CD14-positive monocyte (primary cell): Measurements from ENCODE around the gene KLK14. TPM values are rescaled to one million over a fixed set of nuclear protein-coding genes. Genes with fewer than 3 reads are reported as not detected.

Experiments
- DNase-seq, 3 donors: peaks; one replicate each; pipeline ENCODE4 v3.0.0-alpha.2; 2011 to 2022
- H2AFZ ChIP-seq: 2 replicates; pipeline ENCODE4 v1.6.0; 2012; ENCODE audit warnings: mild to moderate bottlenecking, low read depth, low read length, inconsistent platforms; ENCODE audit not compliant: insufficient read depth, poor library complexity, severe bottlenecking
- H3K27ac ChIP-seq, 2 donors: 1 replicate in 1 of 2; 2 replicates in 1 of 2; pipeline ENCODE4 v1.5.1; 2012 to 2013; ENCODE audit warnings: low read length in 2 of 2, control low read depth in 1 of 2, inconsistent platforms in 1 of 2, low read depth in 1 of 2, mild to moderate bottlenecking in 1 of 2
- H3K27me3 ChIP-seq, 2 donors: one replicate each; pipeline versions ENCODE4 v1.6.0 to v1.6.1; 2011 to 2013; ENCODE audit warnings: low read length in 2 of 2; ENCODE audit not compliant: control insufficient read depth in 2 of 2, insufficient read depth in 2 of 2
- H3K36me3 ChIP-seq, 2 donors: replicated peaks in 1 of 2; 1 replicate in 1 of 2; 2 replicates in 1 of 2; pipeline versions ENCODE4 v1.5.1 to v1.6.1; 2012 to 2013; ENCODE audit warnings: low read length in 2 of 2, control low read depth in 1 of 2, inconsistent platforms in 1 of 2, mild to moderate bottlenecking in 1 of 2; ENCODE audit not compliant: insufficient read depth in 2 of 2, control insufficient read depth in 1 of 2
- H3K4me1 ChIP-seq, 2 donors: 1 replicate in 1 of 2; 2 replicates in 1 of 2; pipeline versions ENCODE4 v1.5.1 to v1.6.1; 2012 to 2013; ENCODE audit warnings: low read length in 2 of 2, control low read depth in 1 of 2, inconsistent platforms in 1 of 2, mild to moderate bottlenecking in 1 of 2, moderate library complexity in 1 of 2; ENCODE audit not compliant: insufficient read depth in 2 of 2, control insufficient read depth in 1 of 2
- H3K4me2 ChIP-seq: replicated peaks from 2 replicates; pipeline ENCODE3; 2012; ENCODE audit warnings: low read length, moderate library complexity, mild to moderate bottlenecking; ENCODE audit not compliant: poor library complexity, severe bottlenecking; ENCODE audit errors: extremely low read depth
- H3K4me3 ChIP-seq, 3 experiments: fragments of 200-600 bp in 1 of 3; sonication (generic) in 1 of 3; replicated peaks in 1 of 3; 1 replicate in 2 of 3; 2 replicates in 1 of 3; pipeline ENCODE4 v1.5.1; 2011 to 2013; ENCODE audit warnings: low read length in 3 of 3, mild to moderate bottlenecking in 3 of 3, control low read depth in 2 of 3, low read depth in 2 of 3, inconsistent platforms in 1 of 3, moderate library complexity in 1 of 3
- H3K79me2 ChIP-seq: 2 replicates; pipeline ENCODE4 v1.6.0; 2012; ENCODE audit warnings: mild to moderate bottlenecking, control low read depth, inconsistent platforms, low read length, moderate library complexity; ENCODE audit not compliant: insufficient read depth
- H3K9ac ChIP-seq: 2 replicates; pipeline ENCODE4 v1.6.0; 2017; ENCODE audit warnings: low read length, mild to moderate bottlenecking; ENCODE audit not compliant: insufficient read depth, poor library complexity, severe bottlenecking
- H3K9me3 ChIP-seq, 2 donors: replicated peaks in 1 of 2; 1 replicate in 1 of 2; 2 replicates in 1 of 2; pipeline versions ENCODE4 v1.5.1 to v1.6.1; 2012 to 2013; ENCODE audit warnings: low read length in 2 of 2, control low read depth in 1 of 2; ENCODE audit not compliant: control insufficient read depth in 1 of 2, insufficient read depth in 1 of 2
- H4K20me1 ChIP-seq: 2 replicates; pipeline ENCODE4 v1.6.0; 2012; ENCODE audit warnings: mild to moderate bottlenecking, low read length, control low read depth, moderate library complexity; ENCODE audit not compliant: insufficient read depth
- H3K27ac Mint-ChIP-seq, 7 donors: one replicate each; pipeline ENCODE4 v1.8.0; 2020; ENCODE audit warnings: mild to moderate bottlenecking in 7 of 7, mixed read lengths in 7 of 7, moderate library complexity in 6 of 7, inconsistent platforms in 2 of 7
- H3K27me3 Mint-ChIP-seq, 3 donors: one replicate each; pipeline ENCODE4 v1.8.0; 2021 to 2022; ENCODE audit warnings: low read depth in 3 of 3, mild to moderate bottlenecking in 3 of 3, mixed read lengths in 3 of 3, moderate library complexity in 3 of 3, inconsistent platforms in 1 of 3
- H3K36me3 Mint-ChIP-seq, 2 donors: one replicate each; pipeline ENCODE4 v1.8.0; 2020; ENCODE audit warnings: mixed read lengths in 2 of 2, inconsistent platforms in 1 of 2, mild to moderate bottlenecking in 1 of 2
- H3K4me1 Mint-ChIP-seq: one replicate; pipeline ENCODE4 v1.8.0; 2020; ENCODE audit warnings: mild to moderate bottlenecking, mixed read lengths
- H3K4me3 Mint-ChIP-seq, 2 donors: one replicate each; pipeline ENCODE4 v1.8.0; 2020; ENCODE audit warnings: mild to moderate bottlenecking in 2 of 2, mixed read lengths in 2 of 2, moderate library complexity in 1 of 2
- H3K9me3 Mint-ChIP-seq, 7 donors: one replicate each; pipeline ENCODE4 v1.8.0; 2020 to 2022; ENCODE audit warnings: mixed read lengths in 7 of 7, mild to moderate bottlenecking in 6 of 7, moderate library complexity in 6 of 7, inconsistent platforms in 2 of 7
- WGBS: methylation state at CpG from one replicate; pipeline ENCODE4 v1.1.5; 2013; ENCODE audit warnings: missing lambda C conversion rate; ENCODE audit not compliant: insufficient coverage; 5-methylcytosine and 5-hydroxymethylcytosine counted together
- intact Hi-C, 2 donors: fragments of 100-400 bp; cut with micrococcal nuclease; formaldehyde crosslinking; loops; one replicate each; pipeline versions ENCODE4 v1.15.0 to v1.15.1; 2023
- polyA plus RNA-seq, 3 donors: library from polyadenylated mRNA; depleted of rRNA in 1 of 3; unstranded in 2 of 3; stranded (reverse) in 1 of 3; fragments of 300-500 nt in 2 of 3; fragments of >200 nt in 1 of 3; fragmentation: Illumina TruSeq in 2 of 3; gene quantifications; 1 replicate in 2 of 3; 2 replicates in 1 of 3; pipeline ENCODE4 v1.2.3, GENCODE V29; 2012 to 2021
- TF ChIP-seq, protein P1 (sequence below): fragments of 200-600 bp; IDR thresholded peaks from one replicate; pipeline ENCODE4 v1.8.0; 2022; ENCODE audit warnings: antibody characterized with exemption, mild to moderate bottlenecking

KLK14 gene
- polyA plus RNA-seq, 3 donors: 0.29 TPM; not detected in 2

DNA sequence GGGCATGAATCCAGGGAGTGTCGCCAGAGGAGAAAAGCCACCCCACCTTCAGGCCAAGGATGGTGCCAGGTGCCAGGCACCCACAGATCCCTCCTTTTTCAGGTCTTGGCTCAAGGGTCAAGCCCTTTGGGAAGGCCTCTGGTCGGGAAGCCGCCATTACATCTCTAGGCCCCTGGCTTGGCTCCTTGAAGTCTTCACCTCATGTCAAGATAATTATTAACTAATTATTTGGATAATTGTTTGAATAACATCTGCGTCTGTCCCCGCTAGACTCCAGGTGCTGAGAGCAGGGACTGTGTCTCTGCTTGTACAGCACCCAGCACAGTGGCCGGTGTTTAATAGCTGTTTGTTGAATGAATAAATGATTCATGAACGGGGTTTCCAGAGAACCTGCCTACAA is 19.0 kb downstream of the KLK14 start:
- WGBS: 79% methylated on average over 3 of the region's 7 CpGs
- H3K9ac ChIP-seq: no peak overlapping the region
- Mint-ChIP-seq H3K4me3 (peak overlapping the region in 1 of 2 donors; percentile 61), H3K9me3 (peaks cover 2 to 14% (median 7%) of the 10 kb centered on the region in 7 donors), H3K27me3 (peaks cover 45 to 60% (median 46%) of the 10 kb centered on the region in 3 donors), H3K4me1 (peaks cover 2% of the 10 kb centered on the region), H3K36me3 (no peaks in the 10 kb centered on the region), H3K27ac (no peak overlapping the region)
- no peak for DNase-seq
- H3K27me3 ChIP-seq: peaks cover 23 to 47% of the 10 kb centered on the region in 2 donors
- no peaks in the 10 kb centered on the region for H3K36me3 ChIP-seq
- intact Hi-C loops: no loop called here
- H3K79me2 ChIP-seq: no peaks in the 10 kb centered on the region
- no peak overlapping the region for H2AFZ ChIP-seq
- no peak overlapping the region for H3K4me3 ChIP-seq
- no peaks in the 10 kb centered on the region for H4K20me1 ChIP-seq
- TF ChIP-seq, protein P1, sequence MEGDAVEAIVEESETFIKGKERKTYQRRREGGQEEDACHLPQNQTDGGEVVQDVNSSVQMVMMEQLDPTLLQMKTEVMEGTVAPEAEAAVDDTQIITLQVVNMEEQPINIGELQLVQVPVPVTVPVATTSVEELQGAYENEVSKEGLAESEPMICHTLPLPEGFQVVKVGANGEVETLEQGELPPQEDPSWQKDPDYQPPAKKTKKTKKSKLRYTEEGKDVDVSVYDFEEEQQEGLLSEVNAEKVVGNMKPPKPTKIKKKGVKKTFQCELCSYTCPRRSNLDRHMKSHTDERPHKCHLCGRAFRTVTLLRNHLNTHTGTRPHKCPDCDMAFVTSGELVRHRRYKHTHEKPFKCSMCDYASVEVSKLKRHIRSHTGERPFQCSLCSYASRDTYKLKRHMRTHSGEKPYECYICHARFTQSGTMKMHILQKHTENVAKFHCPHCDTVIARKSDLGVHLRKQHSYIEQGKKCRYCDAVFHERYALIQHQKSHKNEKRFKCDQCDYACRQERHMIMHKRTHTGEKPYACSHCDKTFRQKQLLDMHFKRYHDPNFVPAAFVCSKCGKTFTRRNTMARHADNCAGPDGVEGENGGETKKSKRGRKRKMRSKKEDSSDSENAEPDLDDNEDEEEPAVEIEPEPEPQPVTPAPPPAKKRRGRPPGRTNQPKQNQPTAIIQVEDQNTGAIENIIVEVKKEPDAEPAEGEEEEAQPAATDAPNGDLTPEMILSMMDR: no peak
- no peak overlapping the region for H3K27ac ChIP-seq
- H3K4me1 ChIP-seq: no peaks in the 10 kb centered on the region
- H3K4me2 ChIP-seq: no peak overlapping the region
- H3K9me3 ChIP-seq: no peaks in the 10 kb centered on the region

DNA sequence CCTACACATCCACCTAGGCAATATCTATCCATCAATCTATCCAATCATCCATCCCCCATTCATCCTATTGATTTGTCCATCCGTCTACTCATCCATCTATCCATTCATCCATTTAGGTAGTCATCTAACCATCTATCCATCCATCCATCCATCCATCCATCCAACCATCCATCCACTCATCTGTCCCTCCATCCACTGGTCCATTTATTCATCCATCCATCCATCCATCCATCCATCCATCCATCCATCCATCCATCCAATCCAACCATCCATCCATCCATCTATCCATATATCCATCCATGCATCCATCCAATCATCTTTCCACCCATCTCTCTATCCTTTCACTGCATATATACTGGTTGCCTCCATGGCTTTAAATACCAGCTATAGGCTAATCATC is 21.7 kb downstream of the KLK14 start:
- H3K4me3 Mint-ChIP-seq: no peak overlapping the region

More for the DNA sequence above, 21.7 kb downstream of the KLK14 start:
- WGBS: 0% methylated on average over 1 of the region's 1 CpG
- H3K4me1 ChIP-seq: no peaks in the 10 kb centered on the region
- no peak overlapping the region for H3K9ac ChIP-seq
- H3K9me3 ChIP-seq: no peaks in the 10 kb centered on the region
- TF ChIP-seq, protein P1: no peak
- no peaks in the 10 kb centered on the region for H3K36me3 ChIP-seq
- H3K27ac Mint-ChIP-seq: no peak overlapping the region
- no peak overlapping the region for H3K4me3 ChIP-seq
- no peaks in the 10 kb centered on the region for H4K20me1 ChIP-seq
- H3K79me2 ChIP-seq: no peaks in the 10 kb centered on the region
- no peak overlapping the region for H2AFZ ChIP-seq
- peaks cover 19 to 44% of the 10 kb centered on the region in 2 donors for H3K27me3 ChIP-seq
- intact Hi-C loops: no loop called here
- no peak overlapping the region for H3K27ac ChIP-seq
- DNase-seq: no peak
- H3K4me2 ChIP-seq: no peak overlapping the region
- no peaks in the 10 kb centered on the region for H3K36me3 Mint-ChIP-seq
- peaks cover 34 to 56% (median 37%) of the 10 kb centered on the region in 3 donors for H3K27me3 Mint-ChIP-seq
- H3K4me1 Mint-ChIP-seq: peaks cover 2% of the 10 kb centered on the region
- H3K9me3 Mint-ChIP-seq: peaks cover 2 to 12% (median 4%) of the 10 kb centered on the region in 7 donors
